ENCODE data around the gene EFHB.

The EFHB gene

DNA sequence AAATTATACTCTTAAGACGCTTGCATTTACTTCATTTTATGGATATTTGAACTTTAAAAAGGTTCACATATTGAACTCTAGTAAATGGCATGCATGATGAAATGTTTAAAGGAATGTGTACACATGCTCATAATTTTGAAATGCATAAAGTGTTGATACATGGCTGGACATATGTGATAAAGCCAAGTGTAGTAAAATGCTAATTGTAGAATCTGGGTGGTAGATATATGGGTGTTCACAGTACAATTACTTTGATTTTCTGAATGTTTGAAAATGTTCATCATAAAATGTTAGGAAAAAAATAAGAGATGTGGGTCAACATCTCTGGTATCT lies 4.2 kb upstream of the EFHB start:
- H3K36me3 ChIP-seq: no peaks in the 10 kb centered on the region
- no peak overlapping the region for H3K4me3 ChIP-seq (ENCODE audit: low read depth, low read length)
- no peaks in the 10 kb centered on the region for H3K27me3 ChIP-seq
- DNase-seq: no peak
- no peaks in the 10 kb centered on the region for H3K9me3 ChIP-seq
- TF ChIP-seq, protein P1, sequence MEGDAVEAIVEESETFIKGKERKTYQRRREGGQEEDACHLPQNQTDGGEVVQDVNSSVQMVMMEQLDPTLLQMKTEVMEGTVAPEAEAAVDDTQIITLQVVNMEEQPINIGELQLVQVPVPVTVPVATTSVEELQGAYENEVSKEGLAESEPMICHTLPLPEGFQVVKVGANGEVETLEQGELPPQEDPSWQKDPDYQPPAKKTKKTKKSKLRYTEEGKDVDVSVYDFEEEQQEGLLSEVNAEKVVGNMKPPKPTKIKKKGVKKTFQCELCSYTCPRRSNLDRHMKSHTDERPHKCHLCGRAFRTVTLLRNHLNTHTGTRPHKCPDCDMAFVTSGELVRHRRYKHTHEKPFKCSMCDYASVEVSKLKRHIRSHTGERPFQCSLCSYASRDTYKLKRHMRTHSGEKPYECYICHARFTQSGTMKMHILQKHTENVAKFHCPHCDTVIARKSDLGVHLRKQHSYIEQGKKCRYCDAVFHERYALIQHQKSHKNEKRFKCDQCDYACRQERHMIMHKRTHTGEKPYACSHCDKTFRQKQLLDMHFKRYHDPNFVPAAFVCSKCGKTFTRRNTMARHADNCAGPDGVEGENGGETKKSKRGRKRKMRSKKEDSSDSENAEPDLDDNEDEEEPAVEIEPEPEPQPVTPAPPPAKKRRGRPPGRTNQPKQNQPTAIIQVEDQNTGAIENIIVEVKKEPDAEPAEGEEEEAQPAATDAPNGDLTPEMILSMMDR (IDR thresholded peaks at IDR 0.05; ENCODE audit: low read depth, low read length): no peak
- no peaks in the 10 kb centered on the region for H3K4me1 ChIP-seq

DNA sequence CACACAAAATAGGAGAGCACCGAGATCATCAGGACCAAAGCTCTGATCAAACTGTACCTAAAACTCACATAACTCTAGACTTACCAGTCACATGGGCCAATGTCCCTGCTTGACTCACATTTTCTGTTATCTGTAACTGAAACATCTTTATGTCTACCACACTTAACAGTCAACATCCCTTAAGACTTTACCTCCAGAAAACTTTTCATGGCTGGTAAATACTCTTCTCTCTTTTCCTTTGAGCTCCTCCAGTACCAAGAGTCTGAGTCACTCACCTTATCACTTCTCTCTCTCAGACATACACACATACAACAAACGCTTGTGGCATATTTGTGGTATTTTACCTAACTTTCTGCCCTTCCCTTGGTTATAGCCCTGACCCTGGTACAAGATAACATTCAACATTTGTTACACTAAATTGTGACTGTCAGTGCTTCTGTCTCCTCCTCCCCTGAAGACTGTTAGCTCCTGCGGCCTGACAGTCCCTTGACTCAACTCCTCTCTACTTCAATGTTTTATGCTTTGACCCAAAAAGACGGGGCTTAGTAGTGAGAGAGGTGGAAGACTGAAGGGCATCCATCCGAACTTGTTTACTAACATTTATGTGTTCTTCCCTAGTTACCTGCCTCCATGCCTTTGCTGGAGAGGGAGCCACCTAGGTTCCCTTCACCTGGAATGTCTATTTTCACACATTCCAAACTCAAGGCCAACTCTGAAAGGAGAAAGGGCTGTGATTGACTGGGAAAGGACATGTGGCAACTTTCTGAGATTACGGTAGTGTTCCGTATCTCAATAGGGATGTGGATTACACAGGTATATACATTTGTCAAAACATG lies 3.7 kb upstream of the EFHB start:
- Histone ChIP-seq H3K9me3 (no peaks in the 10 kb centered on the region), H3K4me1 (no peaks in the 10 kb centered on the region), H3K4me3 (ENCODE audit: low read depth, low read length) (no peak overlapping the region), H3K27me3 (no peaks in the 10 kb centered on the region), H3K36me3 (no peaks in the 10 kb centered on the region)
- TF ChIP-seq, protein P1 (IDR thresholded peaks at IDR 0.05; ENCODE audit: low read depth, low read length): no peak
- no peak for DNase-seq

DNA sequence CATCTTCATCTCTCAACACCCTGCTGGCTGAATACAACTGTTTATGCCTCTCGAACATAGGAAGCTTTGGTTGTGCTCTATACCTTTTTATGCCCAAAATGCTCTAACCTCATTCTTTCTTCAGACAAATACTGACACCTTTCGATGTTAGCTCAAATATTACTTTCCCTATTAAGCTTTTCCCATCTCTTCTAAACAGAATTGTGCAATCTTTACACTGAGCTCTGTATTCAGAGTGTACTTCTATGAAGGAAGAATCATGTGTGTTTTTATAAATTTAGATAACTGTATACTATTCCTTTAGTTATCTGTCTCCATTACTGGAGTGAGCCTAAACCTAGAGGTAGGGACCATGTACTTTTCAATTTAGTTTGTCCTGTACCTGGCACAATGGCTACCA lies 1.6 kb downstream of the EFHB start:
- H3K9me3 ChIP-seq: no peaks in the 10 kb centered on the region
- no peaks in the 10 kb centered on the region for H3K4me1 ChIP-seq
- no peaks in the 10 kb centered on the region for H3K36me3 ChIP-seq
- no peaks in the 10 kb centered on the region for H3K27me3 ChIP-seq
- TF ChIP-seq, protein P1 (IDR thresholded peaks at IDR 0.05; ENCODE audit: low read depth, low read length): no peak
- no peak for DNase-seq
- H3K4me3 ChIP-seq (ENCODE audit: low read depth, low read length): no peak overlapping the region

DNA sequence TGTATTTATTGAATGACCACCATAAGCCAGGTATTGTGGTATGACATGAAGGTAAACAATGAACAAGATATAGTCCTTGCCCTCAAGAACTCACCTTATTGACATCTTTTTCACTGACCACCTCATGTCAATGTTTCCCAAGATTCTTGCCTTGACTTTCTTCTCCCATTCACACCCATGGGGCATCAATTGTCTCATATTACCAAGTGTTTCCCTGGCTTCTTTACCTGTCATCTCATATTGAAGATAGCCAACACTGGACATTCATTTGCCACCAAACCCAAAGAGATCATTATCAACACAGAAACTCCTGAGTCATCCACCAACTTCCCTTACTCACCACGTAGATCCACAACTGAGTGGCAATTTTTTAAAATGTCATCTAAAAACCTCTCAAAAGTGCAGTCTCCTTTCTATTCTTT lies 2.2 kb downstream of the EFHB start:
- Histone ChIP-seq H3K4me3 (ENCODE audit: low read depth, low read length) (no peak overlapping the region), H3K4me1 (no peaks in the 10 kb centered on the region), H3K9me3 (no peaks in the 10 kb centered on the region), H3K36me3 (no peaks in the 10 kb centered on the region), H3K27me3 (no peaks in the 10 kb centered on the region)
- TF ChIP-seq, protein P1 (IDR thresholded peaks at IDR 0.05; ENCODE audit: low read depth, low read length): no peak
- no peak for DNase-seq

DNA sequence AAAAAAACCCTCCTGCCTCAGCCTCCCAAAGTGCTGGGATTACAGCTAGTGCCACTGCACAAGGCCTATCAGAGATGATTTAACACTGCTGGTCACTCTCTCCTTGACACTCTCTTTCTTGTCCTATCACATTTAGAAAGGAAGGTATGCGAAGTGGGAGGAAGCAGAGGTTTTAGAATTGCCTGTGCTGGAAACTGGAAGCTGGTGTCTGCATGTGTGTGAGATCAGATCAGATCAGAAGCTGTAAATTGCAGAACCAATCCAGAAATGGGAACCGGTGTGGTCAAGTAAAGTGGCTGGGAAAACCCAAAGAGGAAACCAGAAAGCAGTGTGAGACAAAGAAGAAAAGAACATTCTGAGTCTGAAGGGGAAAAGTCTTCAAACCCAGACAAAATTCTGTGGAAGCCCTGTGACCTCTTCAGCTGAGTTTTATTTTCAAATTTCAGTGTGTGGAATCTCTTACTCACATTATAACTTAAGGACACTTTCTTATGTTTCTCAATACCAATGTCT lies 2.8 kb downstream of the EFHB start:
- no peaks in the 10 kb centered on the region for H3K9me3 ChIP-seq
- no peak for DNase-seq
- H3K4me1 ChIP-seq: no peaks in the 10 kb centered on the region
- H3K4me3 ChIP-seq (ENCODE audit: low read depth, low read length): no peak overlapping the region
- H3K27me3 ChIP-seq: no peaks in the 10 kb centered on the region
- TF ChIP-seq, protein P1 (IDR thresholded peaks at IDR 0.05; ENCODE audit: low read depth, low read length): no peak
- H3K36me3 ChIP-seq: no peaks in the 10 kb centered on the region

DNA sequence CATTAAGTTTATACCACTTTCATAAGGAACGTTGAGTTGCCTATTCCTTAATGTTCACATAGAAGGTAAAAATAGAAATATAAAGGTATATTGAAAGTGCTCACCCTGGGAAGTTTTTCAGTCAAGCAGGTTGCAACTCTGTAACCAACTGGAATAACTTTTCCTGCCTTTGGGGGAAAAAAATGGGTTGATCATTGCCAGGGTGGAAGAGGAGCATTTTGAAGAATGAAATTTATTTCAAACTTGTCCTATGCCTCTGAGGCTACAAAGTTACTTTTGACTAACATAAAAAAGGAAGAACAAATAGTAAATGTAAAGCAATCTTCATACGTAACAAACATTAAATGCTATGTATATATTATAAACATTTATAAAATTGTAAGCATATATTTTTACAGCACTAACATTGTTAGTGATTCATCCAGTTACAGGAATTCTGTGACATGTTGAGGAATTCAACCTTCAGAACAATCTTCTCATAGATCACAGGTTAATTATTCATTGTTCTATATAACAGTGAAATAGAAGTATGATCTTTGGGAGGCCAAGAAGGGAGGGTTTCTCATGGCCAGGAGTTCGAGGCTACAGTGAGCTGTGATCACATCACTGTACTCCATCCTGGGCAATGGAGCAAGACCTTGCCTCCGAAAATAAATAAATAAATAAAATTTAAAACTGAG lies 13.5 kb downstream of the EFHB start:
- H3K27me3 ChIP-seq: no peaks in the 10 kb centered on the region
- DNase-seq: no peak
- H3K4me3 ChIP-seq (ENCODE audit: low read depth, low read length): no peak overlapping the region
- TF ChIP-seq, protein P1 (IDR thresholded peaks at IDR 0.05; ENCODE audit: low read depth, low read length): no peak
- no peaks in the 10 kb centered on the region for H3K36me3 ChIP-seq
- H3K9me3 ChIP-seq: no peaks in the 10 kb centered on the region
- H3K4me1 ChIP-seq: no peaks in the 10 kb centered on the region

Measured in BE2C (cell line).